BJ (cell line): ENCODE data around the gene APBB1IP. TPM values are rescaled to one million over a fixed set of nuclear protein-coding genes. Genes with fewer than 3 reads are reported as not detected.

Experiments
- CTCF ChIA-PET: fragments of 350-600 bp; formaldehyde crosslinking; extraction: SDS; loops from one replicate; lab custom pipeline; 2021; ENCODE audit warnings: antibody characterized with exemption, inconsistent platforms; lab: Yijun Ruan, JAX
- POLR2A ChIA-PET: fragments of 300-600 bp; sonication (Branson Sonifier 250); formaldehyde crosslinking; extraction: SDS; loops from one replicate; lab custom pipeline; 2021; ENCODE audit warnings: antibody characterized with exemption; lab: Charles Lee
- DNase-seq: peaks from one replicate; pipeline ENCODE4 v3.0.0-alpha.2; 2011; ENCODE audit warnings: low read depth
- H3K27me3 ChIP-seq: 2 replicates; pipeline ENCODE4 v1.6.0; 2011; ENCODE audit warnings: low read length; ENCODE audit not compliant: control insufficient read depth, insufficient read depth
- H3K36me3 ChIP-seq: 2 replicates; pipeline ENCODE4 v1.5.1; 2011; ENCODE audit warnings: low read length; ENCODE audit not compliant: control insufficient read depth, insufficient read depth
- H3K4me3 ChIP-seq: 2 replicates; pipeline ENCODE4 v1.5.1; 2011; ENCODE audit warnings: low read depth, mild to moderate bottlenecking, control low read depth, low read length
- CTCF ChIP-seq: IDR thresholded peaks from 2 replicates; pipeline ENCODE4 v1.5.1; 2011; ENCODE audit warnings: low read depth, mild to moderate bottlenecking, control low read depth, inconsistent platforms, low read length, moderate library complexity; ENCODE audit not compliant: insufficient read depth
- polyA plus RNA-seq: library from polyadenylated mRNA; depleted of rRNA; stranded (reverse); fragments of >200 nt; gene quantifications from 2 replicates; pipeline ENCODE4 v1.2.3, GENCODE V29; 2011

APBB1IP gene
- polyA plus RNA-seq, 1 experiment = 4.3 TPM

GRCh38 chr10:26534384-26534783, 96.2 kb downstream of the APBB1IP start:
- POLR2A ChIA-PET = no interaction called here
- Histone ChIP-seq H3K27me3 (no peaks in the 10 kb centered on the region), H3K4me3 (no peak overlapping the region), H3K36me3 (peaks cover 2% of the 10 kb centered on the region; the same call in 1 of the 2 replicates)
- DNase-seq = no peak
- peak; percentile 15; the same call in 1 of the 2 replicates for TF ChIP-seq CTCF
- CTCF ChIA-PET = interaction anchor here (1.1 kb wide), 1 partner anchor 70 kb away, joined by 3 read pairs; no protein-coding TSS in a partner anchor

GRCh38 chr10:26540601-26541000, 102.5 kb downstream of the APBB1IP start:
- no peak for DNase-seq
- CTCF ChIA-PET = no interaction called here
- H3K4me3 ChIP-seq = no peak overlapping the region
- TF ChIP-seq CTCF = no peak
- no peaks in the 10 kb centered on the region for H3K27me3 ChIP-seq
- POLR2A ChIA-PET = no interaction called here
- H3K36me3 ChIP-seq = peaks cover 2% of the 10 kb centered on the region; the same call in 1 of the 2 replicates

- no peak for DNase-seq
- Histone ChIP-seq H3K4me3 (no peak overlapping the region), H3K27me3 (no peaks in the 10 kb centered on the region), H3K36me3 (peaks cover 2% of the 10 kb centered on the region; the same call in 1 of the 2 replicates)
- ChIA-PET POLR2A (no interaction called here), CTCF (no interaction called here)
- TF ChIP-seq CTCF = no peak
Observed at GRCh38 chr10:26543567-26544306, 105.6 kb downstream of the APBB1IP start.

- TF ChIP-seq CTCF = no peak
- no peaks in the 10 kb centered on the region for H3K27me3 ChIP-seq
- peaks cover 2% of the 10 kb centered on the region; the same call in 1 of the 2 replicates for H3K36me3 ChIP-seq
- CTCF ChIA-PET = no interaction called here
- POLR2A ChIA-PET = no interaction called here
- no peak overlapping the region for H3K4me3 ChIP-seq
- no peak for DNase-seq
Observed at GRCh38 chr10:26544932-26545331, 106.8 kb downstream of the APBB1IP start.

- Histone ChIP-seq H3K36me3 (peaks cover 1% of the 10 kb centered on the region; the same call in 1 of the 2 replicates), H3K4me3 (no peak overlapping the region), H3K27me3 (no peaks in the 10 kb centered on the region; the same call in 1 of the 2 replicates)
- ChIA-PET CTCF (interaction anchor here (1.5 kb wide), 1 partner anchor 216 kb away, joined by 5 read pairs; no protein-coding TSS in a partner anchor), POLR2A (no interaction called here)
- DNase-seq = no peak
- TF ChIP-seq CTCF = no peak
Observed at GRCh38 chr10:26550774-26551526, 112.8 kb downstream of the APBB1IP start.
